GM23338 (cell line): ENCODE data around the gene RRP36. TPM values are rescaled to one million over a fixed set of nuclear protein-coding genes. Genes with fewer than 3 reads are reported as not detected.

ENCODE experiments used
- ATAC-seq: fragments of 200-7000 bp; cut with Tn5 transposase; 3 replicates; pipeline ENCODE4 v1.9.1; 2020
- DNase-seq: peaks from one replicate; pipeline ENCODE4 v3.0.0-alpha.2; 2015; ENCODE audit warnings: low spot score
- H2AFZ ChIP-seq: fragments of 200-600 bp; sonication (generic); 2 replicates; pipeline ENCODE4 v1.8.0; 2016; ENCODE audit warnings: antibody characterized with exemption, mild to moderate bottlenecking, moderate library complexity
- H3F3A ChIP-seq: fragments of 200-600 bp; sonication (generic); replicated peaks from 2 replicates; pipeline ENCODE4 v1.8.0; 2017; ENCODE audit warnings: antibody characterized with exemption, mixed run types, low read depth
- H3K27ac ChIP-seq: fragments of 200-600 bp; sonication (generic); 2 replicates; pipeline ENCODE4 v1.6.1; 2016; ENCODE audit warnings: low read depth
- H3K27me3 ChIP-seq: fragments of 200-600 bp; sonication (generic); 2 replicates; pipeline ENCODE4 v1.8.0; 2016; ENCODE audit warnings: mild to moderate bottlenecking, mixed run types, moderate library complexity; ENCODE audit not compliant: insufficient read depth
- H3K36me3 ChIP-seq: fragments of 200-600 bp; sonication (generic); 2 replicates; pipeline ENCODE4 v1.8.0; 2016; ENCODE audit warnings: mild to moderate bottlenecking; ENCODE audit not compliant: insufficient read depth
- H3K4me1 ChIP-seq: fragments of 200-600 bp; sonication (generic); 2 replicates; pipeline ENCODE4 v1.8.0; 2016; ENCODE audit warnings: mild to moderate bottlenecking, moderate library complexity; ENCODE audit not compliant: insufficient read depth
- H3K4me2 ChIP-seq: fragments of 200-600 bp; sonication (generic); 2 replicates; pipeline ENCODE4 v1.7.1; 2017; ENCODE audit warnings: mixed run types
- H3K4me3 ChIP-seq: fragments of 200-600 bp; sonication (generic); 2 replicates; pipeline ENCODE4 v1.6.1; 2016; ENCODE audit warnings: mixed run types
- H3K79me2 ChIP-seq: fragments of 200-600 bp; sonication (generic); replicated peaks from 2 replicates; pipeline ENCODE4 v1.8.0; 2017; ENCODE audit warnings: mild to moderate bottlenecking; ENCODE audit not compliant: insufficient read depth
- H3K9me2 ChIP-seq: fragments of 200-600 bp; sonication (generic); 2 replicates; pipeline ENCODE4 v1.8.0; 2017; ENCODE audit not compliant: insufficient read depth
- H4K20me1 ChIP-seq: fragments of 200-600 bp; sonication (generic); replicated peaks from 2 replicates; pipeline ENCODE4 v1.8.0; 2017; ENCODE audit warnings: mild to moderate bottlenecking; ENCODE audit not compliant: insufficient read depth
- H3K27ac Mint-ChIP-seq: 2 replicates; pipeline ENCODE4 v1.8.0; 2020; ENCODE audit warnings: inconsistent platforms, mild to moderate bottlenecking, moderate library complexity, mixed read lengths
- H3K27me3 Mint-ChIP-seq: 3 replicates; pipeline ENCODE4 v1.8.0; 2022; ENCODE audit warnings: low read depth, mild to moderate bottlenecking, moderate library complexity, mixed read lengths, inconsistent platforms; ENCODE audit not compliant: insufficient read depth, poor library complexity
- H3K36me3 Mint-ChIP-seq: 3 replicates; pipeline ENCODE4 v1.8.0; 2021; ENCODE audit warnings: low read depth, mild to moderate bottlenecking, inconsistent platforms, moderate library complexity, mixed read lengths
- H3K4me1 Mint-ChIP-seq: 3 replicates; pipeline ENCODE4 v1.8.0; 2020; ENCODE audit warnings: mild to moderate bottlenecking, inconsistent platforms, mixed read lengths
- H3K4me3 Mint-ChIP-seq: 3 replicates; pipeline ENCODE4 v1.8.0; 2021; ENCODE audit warnings: moderate library complexity, mild to moderate bottlenecking, inconsistent platforms, mixed read lengths
- H3K9me3 Mint-ChIP-seq: 3 replicates; pipeline ENCODE4 v1.8.0; 2020; ENCODE audit warnings: moderate library complexity, mild to moderate bottlenecking, inconsistent platforms, mixed read lengths
- CREB1 ChIP-seq: fragments of 250-450 bp; sonication (Bioruptor Pico); IDR thresholded peaks from 2 replicates; pipeline ENCODE4 v1.5.0; 2020; ENCODE audit warnings: low read depth, mild to moderate bottlenecking, moderate library complexity
- CTCF ChIP-seq, 2 experiments: fragments of 200-600 bp in 1 of 2; sonication (generic) in 1 of 2; conservative IDR thresholded peaks; 2 replicates each; pipeline versions ENCODE4 v1.5.1 to v1.6.1; 2016 to 2017; ENCODE audit warnings: antibody characterized with exemption in 2 of 2, low read depth in 2 of 2, mild to moderate bottlenecking in 2 of 2, moderate library complexity in 1 of 2
- EZH2phosphoT487 ChIP-seq: fragments of 200-600 bp; sonication (generic); IDR thresholded peaks from one replicate; pipeline ENCODE4 v1.8.1; 2018; ENCODE audit warnings: antibody characterized with exemption; ENCODE audit not compliant: unreplicated experiment
- JUNB ChIP-seq: IDR thresholded peaks from one replicate; pipeline ENCODE4 v1.6.1; 2016; ENCODE audit warnings: antibody characterized with exemption; ENCODE audit not compliant: unreplicated experiment
- NANOG ChIP-seq: IDR thresholded peaks from 2 replicates; pipeline ENCODE4 v1.6.1; 2016; ENCODE audit warnings: antibody characterized with exemption, borderline replicate concordance
- POLR2AphosphoS5 ChIP-seq: IDR thresholded peaks from 2 replicates; pipeline ENCODE4 v1.6.1; 2016; ENCODE audit warnings: antibody characterized with exemption, low read depth
- REST ChIP-seq: IDR thresholded peaks from one replicate; pipeline ENCODE4 v1.6.1; 2018; ENCODE audit warnings: antibody characterized with exemption; ENCODE audit not compliant: unreplicated experiment
- STAT1 ChIP-seq: IDR thresholded peaks from one replicate; pipeline ENCODE4 v1.6.1; 2016; ENCODE audit warnings: antibody characterized with exemption; ENCODE audit not compliant: unreplicated experiment
- ZNF114 ChIP-seq: fragments of 250-450 bp; sonication (Bioruptor Pico); IDR thresholded peaks from 2 replicates; pipeline ENCODE4 v1.5.0; 2020; ENCODE audit warnings: mild to moderate bottlenecking, moderate library complexity
- ZNF331 ChIP-seq: fragments of 250-450 bp; sonication (Bioruptor Pico); IDR thresholded peaks from 2 replicates; pipeline ENCODE4 v1.5.0; 2020; ENCODE audit warnings: low read depth, mild to moderate bottlenecking, moderate library complexity
- polyA plus RNA-seq: library from polyadenylated mRNA; unstranded; fragments of >200 nt; fragmentation: Nextera tagmentation; extraction: Ambion mirVana; gene quantifications from 2 replicates; pipeline ENCODE4 v1.2.1, GENCODE V29; 2016
- total RNA-seq: library from RNA; depleted of rRNA; stranded (reverse); fragments of >200 nt; shearing (Covaris generic); gene quantifications from 2 replicates; pipeline ENCODE4 v1.2.3, GENCODE V29; 2014
- TF ChIP-seq, protein P1 (sequence below): fragments of 250-450 bp; sonication (Bioruptor Pico); IDR thresholded peaks from 2 replicates; pipeline ENCODE4 v1.5.0; 2020; ENCODE audit warnings: mild to moderate bottlenecking, moderate library complexity
- TF ChIP-seq, protein P2 (sequence below): IDR thresholded peaks from 2 replicates; pipeline ENCODE4 v1.6.1; 2016; ENCODE audit warnings: antibody characterized with exemption

The RRP36 gene
- total and polyA plus RNA-seq, 2 experiments from 2014 or later, result 64.7 to 106 TPM

DNA sequence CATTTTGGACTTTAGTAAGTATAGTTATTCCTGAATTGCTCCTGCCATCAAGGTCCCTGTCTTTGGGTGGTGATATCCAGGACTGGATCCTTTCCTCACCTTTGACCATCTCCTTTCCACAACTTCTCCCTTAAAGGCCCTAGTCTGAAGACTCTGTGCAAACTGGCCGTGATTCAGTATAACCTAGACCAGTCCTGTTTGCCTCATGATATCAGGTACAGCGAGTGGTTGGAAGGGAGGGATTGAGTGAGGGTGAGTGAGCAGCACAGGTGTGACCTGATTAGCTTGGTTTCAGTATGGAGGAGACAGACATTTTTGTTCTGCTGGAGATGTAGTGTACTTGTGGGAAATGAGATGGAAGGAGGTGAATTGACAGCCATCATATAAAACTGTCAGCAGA lies 2.3 kb upstream of the RRP36 start:
- Histone ChIP-seq H4K20me1 (peaks cover 3% of the 10 kb centered on the region), H3K36me3 (peaks cover 14% of the 10 kb centered on the region; the same call in 1 of the 2 replicates), H3F3A (peaks cover 10% of the 10 kb centered on the region), H3K79me2 (peaks cover 52% of the 10 kb centered on the region), H3K27me3 (no peaks in the 10 kb centered on the region), H3K4me2 (no peak overlapping the region), H3K4me1 (peaks cover 16% of the 10 kb centered on the region), H3K9me2 (no peaks in the 10 kb centered on the region), H3K27ac (no peak overlapping the region), H2AFZ (no peak overlapping the region), H3K4me3 (no peak overlapping the region)
- Mint-ChIP-seq H3K27me3 (peaks cover 7% of the 10 kb centered on the region), H3K4me3 (no peak overlapping the region; the same call in 2 of the 3 replicates), H3K9me3 (no peaks in the 10 kb centered on the region; the same call in 1 of the 3 replicates), H3K27ac (no peak overlapping the region), H3K36me3 (peaks cover 56% of the 10 kb centered on the region), H3K4me1 (peaks cover 20% of the 10 kb centered on the region)
- TF ChIP-seq POLR2AphosphoS5, result no peak
- no peak for TF ChIP-seq ZNF331 (CRISPR knock-in tag)
- no peak for TF ChIP-seq REST
- no peak for TF ChIP-seq ZNF114 (CRISPR knock-in tag)
- no peak for TF ChIP-seq JUNB
- TF ChIP-seq, protein P1, sequence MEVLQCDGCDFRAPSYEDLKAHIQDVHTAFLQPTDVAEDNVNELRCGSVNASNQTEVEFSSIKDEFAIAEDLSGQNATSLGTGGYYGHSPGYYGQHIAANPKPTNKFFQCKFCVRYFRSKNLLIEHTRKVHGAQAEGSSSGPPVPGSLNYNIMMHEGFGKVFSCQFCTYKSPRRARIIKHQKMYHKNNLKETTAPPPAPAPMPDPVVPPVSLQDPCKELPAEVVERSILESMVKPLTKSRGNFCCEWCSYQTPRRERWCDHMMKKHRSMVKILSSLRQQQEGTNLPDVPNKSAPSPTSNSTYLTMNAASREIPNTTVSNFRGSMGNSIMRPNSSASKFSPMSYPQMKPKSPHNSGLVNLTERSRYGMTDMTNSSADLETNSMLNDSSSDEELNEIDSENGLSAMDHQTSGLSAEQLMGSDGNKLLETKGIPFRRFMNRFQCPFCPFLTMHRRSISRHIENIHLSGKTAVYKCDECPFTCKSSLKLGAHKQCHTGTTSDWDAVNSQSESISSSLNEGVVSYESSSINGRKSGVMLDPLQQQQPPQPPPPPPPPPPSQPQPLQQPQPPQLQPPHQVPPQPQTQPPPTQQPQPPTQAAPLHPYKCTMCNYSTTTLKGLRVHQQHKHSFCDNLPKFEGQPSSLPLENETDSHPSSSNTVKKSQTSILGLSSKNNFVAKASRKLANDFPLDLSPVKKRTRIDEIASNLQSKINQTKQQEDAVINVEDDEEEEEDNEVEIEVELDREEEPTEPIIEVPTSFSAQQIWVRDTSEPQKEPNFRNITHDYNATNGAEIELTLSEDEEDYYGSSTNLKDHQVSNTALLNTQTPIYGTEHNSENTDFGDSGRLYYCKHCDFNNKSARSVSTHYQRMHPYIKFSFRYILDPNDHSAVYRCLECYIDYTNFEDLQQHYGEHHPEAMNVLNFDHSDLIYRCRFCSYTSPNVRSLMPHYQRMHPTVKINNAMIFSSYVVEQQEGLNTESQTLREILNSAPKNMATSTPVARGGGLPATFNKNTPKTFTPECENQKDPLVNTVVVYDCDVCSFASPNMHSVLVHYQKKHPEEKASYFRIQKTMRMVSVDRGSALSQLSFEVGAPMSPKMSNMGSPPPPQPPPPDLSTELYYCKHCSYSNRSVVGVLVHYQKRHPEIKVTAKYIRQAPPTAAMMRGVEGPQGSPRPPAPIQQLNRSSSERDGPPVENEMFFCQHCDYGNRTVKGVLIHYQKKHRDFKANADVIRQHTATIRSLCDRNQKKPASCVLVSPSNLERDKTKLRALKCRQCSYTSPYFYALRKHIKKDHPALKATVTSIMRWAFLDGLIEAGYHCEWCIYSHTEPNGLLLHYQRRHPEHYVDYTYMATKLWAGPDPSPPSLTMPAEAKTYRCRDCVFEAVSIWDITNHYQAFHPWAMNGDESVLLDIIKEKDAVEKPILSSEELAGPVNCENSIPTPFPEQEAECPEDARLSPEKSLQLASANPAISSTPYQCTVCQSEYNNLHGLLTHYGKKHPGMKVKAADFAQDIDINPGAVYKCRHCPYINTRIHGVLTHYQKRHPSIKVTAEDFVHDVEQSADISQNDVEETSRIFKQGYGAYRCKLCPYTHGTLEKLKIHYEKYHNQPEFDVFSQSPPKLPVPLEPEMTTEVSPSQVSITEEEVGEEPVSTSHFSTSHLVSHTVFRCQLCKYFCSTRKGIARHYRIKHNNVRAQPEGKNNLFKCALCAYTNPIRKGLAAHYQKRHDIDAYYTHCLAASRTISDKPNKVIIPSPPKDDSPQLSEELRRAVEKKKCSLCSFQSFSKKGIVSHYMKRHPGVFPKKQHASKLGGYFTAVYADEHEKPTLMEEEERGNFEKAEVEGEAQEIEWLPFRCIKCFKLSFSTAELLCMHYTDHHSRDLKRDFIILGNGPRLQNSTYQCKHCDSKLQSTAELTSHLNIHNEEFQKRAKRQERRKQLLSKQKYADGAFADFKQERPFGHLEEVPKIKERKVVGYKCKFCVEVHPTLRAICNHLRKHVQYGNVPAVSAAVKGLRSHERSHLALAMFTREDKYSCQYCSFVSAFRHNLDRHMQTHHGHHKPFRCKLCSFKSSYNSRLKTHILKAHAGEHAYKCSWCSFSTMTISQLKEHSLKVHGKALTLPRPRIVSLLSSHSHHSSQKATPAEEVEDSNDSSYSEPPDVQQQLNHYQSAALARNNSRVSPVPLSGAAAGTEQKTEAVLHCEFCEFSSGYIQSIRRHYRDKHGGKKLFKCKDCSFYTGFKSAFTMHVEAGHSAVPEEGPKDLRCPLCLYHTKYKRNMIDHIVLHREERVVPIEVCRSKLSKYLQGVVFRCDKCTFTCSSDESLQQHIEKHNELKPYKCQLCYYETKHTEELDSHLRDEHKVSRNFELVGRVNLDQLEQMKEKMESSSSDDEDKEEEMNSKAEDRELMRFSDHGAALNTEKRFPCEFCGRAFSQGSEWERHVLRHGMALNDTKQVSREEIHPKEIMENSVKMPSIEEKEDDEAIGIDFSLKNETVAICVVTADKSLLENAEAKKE (CRISPR knock-in tag), result no peak
- TF ChIP-seq CREB1 (CRISPR knock-in tag), result no peak
- TF ChIP-seq, protein P2, sequence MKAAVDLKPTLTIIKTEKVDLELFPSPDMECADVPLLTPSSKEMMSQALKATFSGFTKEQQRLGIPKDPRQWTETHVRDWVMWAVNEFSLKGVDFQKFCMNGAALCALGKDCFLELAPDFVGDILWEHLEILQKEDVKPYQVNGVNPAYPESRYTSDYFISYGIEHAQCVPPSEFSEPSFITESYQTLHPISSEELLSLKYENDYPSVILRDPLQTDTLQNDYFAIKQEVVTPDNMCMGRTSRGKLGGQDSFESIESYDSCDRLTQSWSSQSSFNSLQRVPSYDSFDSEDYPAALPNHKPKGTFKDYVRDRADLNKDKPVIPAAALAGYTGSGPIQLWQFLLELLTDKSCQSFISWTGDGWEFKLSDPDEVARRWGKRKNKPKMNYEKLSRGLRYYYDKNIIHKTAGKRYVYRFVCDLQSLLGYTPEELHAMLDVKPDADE, result no peak
- TF ChIP-seq EZH2phosphoT487, result no peak
- TF ChIP-seq NANOG, result no peak
- no peak for TF ChIP-seq STAT1
- TF ChIP-seq CTCF (conservative IDR thresholded peaks at IDR 0.05; ENCODE audit: low read depth in 2 of 2), result no peak
- no peak for DNase-seq
- ATAC-seq, result no peak
